Measurements from ENCODE around the gene INPP4B.

- TF ChIP-seq POLR2A (IDR thresholded peaks at IDR 0.05; ENCODE audit: low read depth, low read length) (no peak), POU2F2 (IDR thresholded peaks at IDR 0.05; ENCODE audit: low read depth, low read length) (no peak), POLR2AphosphoS5 (IDR thresholded peaks at IDR 0.05; ENCODE audit: low read depth, low read length) (no peak)
Measured at GRCh38 chr4:142120921-142121320, 725.2 kb downstream of the INPP4B start.

Data from GM12891 (cell line).